NCI-H146 (cell line): Measurements from ENCODE around the gene ZFAND3.
"Not testable (repeated sequence)": the region's sequence is repeated elsewhere in the genome, so short reads cannot be mapped to it uniquely, and the experiment has no call there.

Experiments used
- DNase-seq: peaks from one replicate; lab custom pipeline; 2025; lab: John Stamatoyannopoulos, UW

ZFAND3 gene

GRCh38 chr6:38049861-38050397, 230.4 kb downstream of the ZFAND3 start:
- not testable (repeated sequence) for DNase-seq

GRCh38 chr6:38051819-38052434, 232.4 kb downstream of the ZFAND3 start:
- DNase-seq: no peak

GRCh38 chr6:38054527-38055202, 235.1 kb downstream of the ZFAND3 start:
- DNase-seq: peak; percentile 28

- no peak for DNase-seq
These were observed 235.7 kb downstream of the ZFAND3 start for GRCh38 chr6:38055203-38055589.

- DNase-seq: no peak
These were observed 236.8 kb downstream of the ZFAND3 start for GRCh38 chr6:38056361-38056760.

GRCh38 chr6:38057994-38058393, 238.5 kb downstream of the ZFAND3 start:
- DNase-seq: peak; percentile 70

- no peak for DNase-seq
These were observed 242.5 kb downstream of the ZFAND3 start for GRCh38 chr6:38062066-38062465.

GRCh38 chr6:38063973-38064372, 244.4 kb downstream of the ZFAND3 start:
- DNase-seq: no peak

- DNase-seq: no peak
These were observed 244.9 kb downstream of the ZFAND3 start for GRCh38 chr6:38064431-38064830.

GRCh38 chr6:38065734-38066305, 246.3 kb downstream of the ZFAND3 start:
- DNase-seq: no peak

- no peak for DNase-seq
These were observed 247.9 kb downstream of the ZFAND3 start for GRCh38 chr6:38067263-38067980.

GRCh38 chr6:38068854-38069590, 249.5 kb downstream of the ZFAND3 start:
- peak; percentile 68 for DNase-seq

GRCh38 chr6:38077488-38078030, 258.0 kb downstream of the ZFAND3 start:
- no peak for DNase-seq

GRCh38 chr6:38078671-38079070, 259.1 kb downstream of the ZFAND3 start:
- DNase-seq: no peak

- DNase-seq: no peak
These were observed 259.6 kb downstream of the ZFAND3 start for GRCh38 chr6:38079107-38079506.

GRCh38 chr6:38079537-38079936, 260.0 kb downstream of the ZFAND3 start:
- DNase-seq: no peak

GRCh38 chr6:38080360-38080759, 260.8 kb downstream of the ZFAND3 start:
- DNase-seq: no peak

- no peak for DNase-seq
These were observed 261.4 kb downstream of the ZFAND3 start for GRCh38 chr6:38080889-38081288.

- no peak for DNase-seq
These were observed 265.5 kb downstream of the ZFAND3 start for GRCh38 chr6:38085031-38085430.

GRCh38 chr6:38086346-38086745, 266.8 kb downstream of the ZFAND3 start:
- no peak for DNase-seq

- DNase-seq: no peak
These were observed 268.5 kb downstream of the ZFAND3 start for GRCh38 chr6:38088010-38088409.

GRCh38 chr6:38088829-38089228, 269.3 kb downstream of the ZFAND3 start:
- no peak for DNase-seq
